HFF-Myc (cell line): ENCODE measurements around the gene FBXO36.

ENCODE experiments used
- DNase-seq: peaks from one replicate; pipeline ENCODE4 v3.0.0-alpha.2; 2011; ENCODE audit warnings: low read depth; ENCODE audit errors: extremely low read depth
- H3K4me3 ChIP-seq: replicated peaks from 2 replicates; pipeline ENCODE4 v1.5.1; 2011; ENCODE audit warnings: low read depth, mild to moderate bottlenecking, control low read depth, low read length
- CTCF ChIP-seq: IDR thresholded peaks from 2 replicates; pipeline ENCODE4 v1.5.1; 2012; ENCODE audit warnings: mild to moderate bottlenecking, low read depth, low read length, control low read depth; ENCODE audit errors: missing control alignments

FBXO36 gene

GRCh38 chr2:229942671-229943070, 20.4 kb downstream of the FBXO36 start:
- no peak for TF ChIP-seq CTCF
- no peak for DNase-seq
- H3K4me3 ChIP-seq = no peak overlapping the region

- DNase-seq = no peak
Measured at GRCh38 chr2:229943171-229943570, 20.9 kb downstream of the FBXO36 start.

GRCh38 chr2:229943770-229944449, 21.6 kb downstream of the FBXO36 start:
- no peak for TF ChIP-seq CTCF
- H3K4me3 ChIP-seq = no peak overlapping the region
- DNase-seq = no peak

More at GRCh38 chr2:229943171-229943570, 20.9 kb downstream of the FBXO36 start:
- no peak for TF ChIP-seq CTCF
- no peak overlapping the region for H3K4me3 ChIP-seq

GRCh38 chr2:229945975-229946374, 23.7 kb downstream of the FBXO36 start:
- TF ChIP-seq CTCF = no peak
- H3K4me3 ChIP-seq = no peak overlapping the region
- DNase-seq = no peak

GRCh38 chr2:229947544-229947943, 25.2 kb downstream of the FBXO36 start:
- no peak overlapping the region for H3K4me3 ChIP-seq
- DNase-seq = no peak
- TF ChIP-seq CTCF = no peak

- no peak for TF ChIP-seq CTCF
- H3K4me3 ChIP-seq = no peak overlapping the region
- DNase-seq = no peak
Measured at GRCh38 chr2:229952256-229952835, 30.0 kb downstream of the FBXO36 start.
